ENCODE results near the gene DOK3.
"Not testable (repeated sequence)": the region's sequence is repeated elsewhere in the genome, so short reads cannot be mapped to it uniquely, and the experiment has no call there.

The DOK3 gene

DNA sequence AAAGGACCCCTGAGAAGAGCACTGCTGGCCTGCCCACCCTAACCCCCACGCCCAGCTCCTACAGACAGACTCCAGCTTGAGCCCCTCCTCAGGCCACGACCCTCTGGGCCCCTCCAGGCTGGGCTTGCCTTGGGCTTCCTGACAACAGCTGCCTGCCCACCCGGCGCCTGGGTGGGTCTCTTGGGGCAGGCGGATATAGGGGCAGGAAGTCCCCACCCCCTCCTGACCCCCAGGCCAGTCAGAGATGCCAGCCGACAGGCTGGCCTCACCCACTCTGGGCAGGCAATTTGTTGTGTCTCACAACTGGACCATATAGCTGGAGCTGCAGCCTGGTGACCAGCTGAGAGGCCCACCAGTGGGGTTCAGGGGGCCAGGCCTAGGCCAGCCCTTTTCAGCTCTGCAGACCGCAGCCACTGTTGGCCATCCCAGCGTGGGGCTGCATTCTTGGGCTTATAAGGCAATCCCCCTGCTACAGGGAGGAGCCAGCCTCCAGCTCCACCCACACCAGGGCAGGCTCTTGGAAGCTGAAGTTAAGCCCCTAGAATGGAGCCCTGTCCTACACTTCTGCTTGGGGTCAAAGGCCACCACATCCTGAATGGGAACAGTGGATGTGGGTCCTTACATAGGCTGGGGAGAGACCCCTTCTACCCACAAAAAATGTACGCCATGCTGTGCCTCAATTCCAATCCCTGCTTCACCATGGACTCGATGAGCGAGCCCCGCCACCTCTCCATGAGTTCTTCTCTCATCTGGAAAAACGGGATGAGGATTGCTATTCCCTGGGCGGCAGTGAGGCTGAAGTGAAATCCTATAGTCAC lies 14.2 kb downstream of the DOK3 start:
- no peak for FAIRE-seq

DNA sequence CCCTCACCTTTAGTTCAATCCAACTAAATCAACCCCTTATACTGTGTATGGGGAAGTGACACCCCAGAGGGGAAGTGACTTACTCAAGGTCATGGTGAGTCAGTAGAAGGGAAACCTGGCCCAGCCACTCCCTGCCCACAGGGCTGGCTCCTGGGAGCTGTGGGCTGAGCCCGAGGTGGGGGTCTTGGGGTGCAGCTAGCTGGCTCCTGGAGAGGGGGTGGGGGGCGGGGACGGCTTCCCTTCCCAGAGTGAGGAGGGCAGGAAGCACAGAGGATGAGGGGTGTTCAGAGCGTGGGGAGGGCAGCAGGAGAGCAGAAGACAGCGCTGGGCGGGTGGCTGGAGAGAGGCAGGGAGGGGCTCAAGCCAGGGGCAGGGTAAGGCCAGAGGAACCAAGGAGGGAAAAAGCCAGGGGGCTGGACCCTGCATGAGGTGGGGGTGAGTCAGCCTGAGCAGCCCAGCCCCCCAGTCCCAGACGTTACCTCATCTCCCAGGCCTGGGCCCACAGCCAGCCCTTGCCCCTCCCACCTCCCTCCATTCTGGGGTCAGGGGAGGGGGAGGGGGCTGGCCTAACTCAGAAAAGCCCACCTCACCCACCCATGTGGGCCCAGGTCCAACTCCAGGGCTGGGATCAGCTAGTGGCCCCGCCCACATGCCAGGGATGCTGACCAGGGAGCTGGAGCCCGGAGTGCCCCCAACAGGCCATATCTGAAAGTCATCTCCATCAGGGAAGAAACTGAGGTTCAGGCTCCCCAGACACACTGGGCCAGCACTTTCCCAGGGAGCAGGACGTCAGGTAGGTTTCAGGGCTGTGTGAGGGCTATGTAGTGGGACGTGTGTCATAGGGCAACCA lies 15.1 kb downstream of the DOK3 start:
- no peak for FAIRE-seq

DNA sequence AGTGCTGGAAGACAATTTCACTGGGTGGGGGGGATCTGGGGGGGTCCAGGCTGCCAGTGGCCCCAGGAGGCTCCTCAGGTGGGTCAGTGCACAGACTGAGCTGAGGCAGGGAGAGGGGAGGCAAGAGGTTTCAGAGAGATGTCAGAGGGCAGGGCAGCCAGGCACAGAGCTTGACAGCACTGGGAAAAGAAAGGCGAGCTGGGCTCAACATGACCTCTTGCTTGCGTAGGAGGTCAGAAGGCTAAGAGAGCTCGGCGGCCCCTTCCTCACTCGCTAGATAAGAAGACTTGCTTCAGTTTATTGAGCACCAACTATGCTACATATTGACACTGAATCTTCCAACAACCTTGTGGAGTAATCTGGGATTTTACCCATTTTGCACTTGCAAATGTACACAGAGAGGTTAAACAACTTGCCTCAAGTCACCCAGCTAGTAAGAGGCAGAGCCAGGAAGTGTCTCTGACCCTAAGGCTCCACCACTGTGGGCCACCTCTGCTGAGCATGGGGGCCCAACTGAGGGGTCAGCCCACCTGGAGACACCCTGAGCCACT lies 15.8 kb downstream of the DOK3 start:
- FAIRE-seq = no peak

DNA sequence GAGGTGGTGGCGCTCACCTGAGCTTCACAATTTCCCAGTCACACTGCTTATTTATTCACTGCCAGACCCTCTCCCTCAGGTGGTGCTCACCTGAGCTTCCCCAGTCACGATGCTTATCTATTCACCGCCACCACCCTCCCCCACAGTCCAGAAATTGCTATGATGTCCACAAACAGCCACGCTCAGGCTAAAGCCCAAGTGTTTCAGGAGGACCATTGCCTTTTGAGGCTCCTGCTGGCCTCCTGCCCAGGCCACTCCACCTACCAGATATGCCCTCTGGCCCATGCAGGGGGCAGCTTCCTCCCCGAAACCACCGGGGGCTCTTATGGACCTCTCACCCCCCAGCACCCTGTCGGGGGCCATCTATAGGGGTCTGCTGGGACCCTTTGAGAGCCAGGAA lies 16.8 kb downstream of the DOK3 start:
- no peak for FAIRE-seq

DNA sequence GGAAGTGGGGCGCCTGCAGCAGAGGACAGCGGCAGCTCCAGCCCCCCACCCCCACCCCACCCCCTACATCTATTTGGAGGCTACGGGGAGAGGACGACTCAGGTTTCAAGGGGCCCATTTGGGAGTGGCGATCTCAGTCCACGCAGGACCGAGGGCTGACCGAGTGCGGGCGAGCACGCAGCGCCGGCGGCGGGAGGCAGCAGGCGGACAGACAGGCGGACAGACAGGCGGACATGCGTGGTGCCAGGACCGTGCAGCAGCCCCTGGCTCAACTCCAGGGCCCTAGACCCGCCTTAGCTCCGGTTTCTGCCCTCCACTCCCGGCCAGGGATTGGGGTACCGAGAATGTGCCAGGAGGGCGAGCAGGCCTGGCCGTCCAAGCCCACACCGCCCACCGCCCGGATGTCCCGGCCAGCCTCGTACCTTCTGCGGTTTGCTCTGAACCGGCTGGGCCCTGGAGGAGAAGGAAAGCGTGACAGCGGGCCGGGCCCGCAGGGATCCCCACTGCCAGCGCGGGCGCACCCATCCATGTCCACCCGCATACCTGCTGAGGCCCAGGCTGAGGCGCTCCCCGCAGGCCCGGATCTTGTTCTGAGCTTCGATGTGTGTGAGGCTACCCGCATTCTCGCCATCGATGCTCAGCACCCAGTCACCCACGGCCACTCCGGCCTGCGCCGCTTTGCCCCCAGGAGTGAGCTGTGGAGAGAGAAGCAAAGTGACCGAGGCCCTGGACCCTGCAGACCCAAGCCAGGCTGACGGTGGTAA lies 17.5 kb downstream of the DOK3 start:
- no peak for FAIRE-seq

DNA sequence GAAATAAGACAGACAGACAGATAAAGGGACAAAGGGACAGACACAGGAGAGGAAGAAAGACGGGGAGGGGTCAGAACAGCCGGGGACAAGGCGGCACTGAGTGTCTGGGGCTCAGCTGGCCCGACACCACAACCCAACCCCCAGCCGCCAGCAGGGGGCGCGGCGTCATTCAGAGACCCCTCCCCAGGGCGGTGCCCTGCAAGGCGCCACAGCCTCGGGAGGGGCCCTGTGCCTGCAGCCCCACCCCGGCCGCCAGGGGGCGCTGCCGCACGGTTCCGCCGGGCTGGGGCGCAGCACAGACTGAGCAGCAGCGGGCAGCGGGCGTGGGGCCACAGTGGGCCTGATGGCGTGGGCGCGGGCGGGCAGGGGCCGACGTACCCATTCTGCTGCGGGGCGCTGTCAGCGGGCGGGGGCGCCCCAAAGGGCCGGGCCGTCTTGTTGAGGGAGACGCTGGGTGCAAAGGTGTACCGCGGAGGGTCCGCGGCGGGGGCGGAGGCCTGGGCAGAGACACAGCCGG lies 18.1 kb downstream of the DOK3 start:
- FAIRE-seq = no peak

DNA sequence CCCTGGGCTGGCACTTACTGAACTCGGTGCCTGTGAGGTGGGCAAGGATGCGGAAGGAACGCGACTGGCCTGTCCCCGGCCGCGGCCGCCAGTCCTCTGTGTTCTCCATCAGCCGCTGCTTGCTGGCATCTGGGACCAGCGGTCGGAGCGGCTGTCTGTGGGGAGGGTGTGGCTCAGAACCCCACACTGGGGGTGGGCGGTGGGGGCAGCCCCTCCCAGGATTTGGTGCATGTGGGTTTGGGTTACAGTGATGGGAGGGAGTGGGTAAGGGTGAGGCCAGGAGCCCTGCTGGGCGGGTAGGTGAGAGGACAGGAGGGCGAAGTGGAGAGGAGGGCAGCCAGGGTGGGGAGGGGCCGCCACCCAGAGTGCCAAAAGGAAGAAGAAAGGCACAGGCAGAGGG lies 18.6 kb downstream of the DOK3 start:
- FAIRE-seq = no peak

DNA sequence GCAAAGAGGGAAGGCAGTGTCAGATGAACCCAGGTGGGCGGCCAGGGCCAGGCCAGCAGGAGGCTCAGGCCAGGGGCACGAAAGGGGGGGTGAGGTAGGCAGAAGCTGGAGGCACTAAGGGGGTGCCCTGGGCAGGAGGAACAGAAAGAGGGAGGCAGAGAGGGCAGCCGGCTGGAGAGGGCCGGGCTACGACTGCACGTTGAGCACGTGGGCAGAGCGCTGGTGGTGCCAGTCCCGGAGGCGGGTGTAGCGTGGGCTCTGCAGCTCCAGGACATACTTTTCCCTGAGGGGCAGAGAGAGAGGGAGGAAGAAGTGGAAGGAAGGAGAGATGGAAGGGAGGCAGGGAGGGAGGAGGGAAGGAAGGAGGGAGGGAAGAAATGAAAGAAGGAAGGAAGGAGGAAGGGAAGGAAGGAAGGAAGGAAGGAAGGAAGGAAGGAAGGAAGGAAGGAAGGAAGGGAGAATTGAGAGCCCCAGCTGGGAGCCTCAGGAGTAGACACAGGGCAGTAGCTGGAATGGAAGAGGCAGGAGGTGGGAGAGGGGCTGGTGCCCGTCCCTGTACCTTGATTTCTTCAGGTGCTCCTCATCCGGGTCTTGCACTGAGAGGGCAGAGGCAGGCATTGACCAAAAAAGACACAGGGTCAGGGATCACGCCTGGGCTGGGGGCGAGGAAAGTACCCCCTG lies 19.2 kb downstream of the DOK3 start:
- no peak for FAIRE-seq

DNA sequence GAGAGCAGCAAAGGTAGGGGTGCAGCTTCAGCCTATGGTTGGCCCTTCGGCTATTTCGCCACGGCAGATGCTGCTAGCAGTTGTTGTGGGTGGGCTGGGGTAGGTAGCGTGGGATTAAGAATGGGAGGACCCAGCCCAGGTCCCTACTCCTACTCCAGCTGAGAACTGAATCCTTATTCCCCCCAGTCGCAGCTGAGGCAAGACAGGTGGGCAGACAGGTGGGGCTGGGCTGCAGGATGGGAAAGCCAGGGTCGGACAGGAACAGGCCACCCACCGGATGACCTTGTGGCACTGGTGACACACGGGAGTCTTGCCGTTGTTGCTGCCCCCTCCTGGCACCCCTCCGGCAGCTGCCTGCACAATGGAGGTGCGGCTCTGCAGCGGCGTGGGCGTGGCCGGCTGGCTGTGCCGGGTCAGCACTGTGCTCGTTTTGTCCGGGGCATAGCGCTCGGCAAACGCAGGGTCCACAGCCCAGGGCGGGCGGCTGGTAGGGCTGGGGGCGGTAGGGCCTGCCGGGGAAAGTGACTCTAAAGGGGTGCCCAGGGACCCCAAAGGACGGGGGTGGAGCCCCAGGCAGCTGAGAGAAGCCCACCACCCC lies 20.4 kb downstream of the DOK3 start:
- no peak for FAIRE-seq

DNA sequence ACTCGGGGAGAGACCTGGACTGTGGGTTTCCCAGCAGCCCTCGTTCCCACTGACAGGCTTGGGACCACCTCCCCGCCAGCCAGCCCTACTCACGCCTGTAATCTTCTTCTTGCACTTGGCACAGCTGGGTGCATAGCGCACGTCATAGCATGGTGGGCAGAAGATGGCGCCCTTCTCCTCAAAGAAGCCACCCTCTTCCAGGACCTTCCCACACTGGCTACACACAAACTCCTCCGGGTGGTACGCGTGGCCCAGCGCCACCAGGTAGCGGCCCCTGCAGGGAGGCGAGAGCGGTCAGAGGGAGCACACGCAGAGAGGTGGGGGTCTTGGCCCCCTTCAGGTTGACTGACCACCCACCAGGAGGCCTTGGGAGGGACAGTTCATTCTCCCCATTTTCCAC lies 21.7 kb downstream of the DOK3 start:
- no peak for FAIRE-seq

DNA sequence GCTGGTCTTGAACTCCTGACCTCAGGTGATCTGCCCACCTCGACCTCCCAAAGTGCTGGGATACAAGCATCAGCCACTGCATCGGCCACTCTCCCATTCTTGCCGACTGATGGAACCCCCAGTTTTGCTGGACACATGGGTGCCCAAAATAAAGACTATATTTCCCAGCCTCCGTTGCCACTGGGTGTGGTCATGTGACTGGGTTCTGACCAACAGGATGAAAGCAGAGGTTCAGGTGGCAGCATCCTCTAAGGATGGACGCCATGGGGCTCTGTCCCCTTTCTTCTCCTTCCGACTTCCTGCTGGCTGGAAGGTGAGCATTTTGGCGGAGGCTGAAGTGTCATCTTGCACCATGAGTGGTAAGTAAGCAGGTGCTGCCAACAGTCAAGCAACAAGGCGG lies 22.5 kb downstream of the DOK3 start:
- FAIRE-seq = no peak

DNA sequence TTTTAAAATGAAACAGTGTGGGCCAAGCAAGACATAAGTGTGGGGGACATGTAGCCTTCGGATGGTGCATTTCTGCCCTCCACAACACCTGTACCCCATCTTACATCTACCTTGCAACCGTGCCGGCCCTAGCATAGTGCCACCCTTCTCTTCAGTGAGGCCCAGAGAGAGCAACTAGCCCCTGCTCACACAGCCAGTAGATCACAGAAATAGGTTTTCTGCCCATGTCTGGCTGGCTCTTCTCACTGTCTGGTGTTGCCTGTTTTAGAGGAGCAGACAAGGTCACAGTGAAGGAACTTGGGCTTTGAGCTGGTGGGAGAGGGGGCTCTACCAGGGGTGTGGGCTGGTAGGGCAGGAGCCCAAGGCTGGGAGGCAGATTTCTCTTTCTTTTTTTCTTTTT lies 23.4 kb downstream of the DOK3 start:
- FAIRE-seq = no peak

DNA sequence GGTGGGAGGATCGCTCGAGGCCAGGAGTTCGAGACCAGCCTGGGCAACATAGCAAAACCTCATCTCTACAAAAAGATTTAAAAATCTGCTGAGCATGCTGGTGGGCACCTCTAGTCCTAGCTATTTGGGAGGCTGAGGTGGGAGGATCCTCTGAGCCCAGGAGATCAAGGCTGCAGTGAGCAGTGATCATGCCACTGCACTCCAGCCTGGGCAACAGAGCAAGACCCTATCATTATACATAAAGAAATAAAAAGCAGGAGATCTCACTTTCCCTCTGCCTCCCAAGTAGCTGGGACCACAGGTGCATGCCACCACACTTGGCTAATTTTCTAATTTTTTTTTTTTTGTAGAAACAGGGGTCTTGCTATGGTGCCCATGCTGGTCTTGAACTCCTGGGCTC lies 23.9 kb downstream of the DOK3 start:
- FAIRE-seq = not testable (repeated sequence)

DNA sequence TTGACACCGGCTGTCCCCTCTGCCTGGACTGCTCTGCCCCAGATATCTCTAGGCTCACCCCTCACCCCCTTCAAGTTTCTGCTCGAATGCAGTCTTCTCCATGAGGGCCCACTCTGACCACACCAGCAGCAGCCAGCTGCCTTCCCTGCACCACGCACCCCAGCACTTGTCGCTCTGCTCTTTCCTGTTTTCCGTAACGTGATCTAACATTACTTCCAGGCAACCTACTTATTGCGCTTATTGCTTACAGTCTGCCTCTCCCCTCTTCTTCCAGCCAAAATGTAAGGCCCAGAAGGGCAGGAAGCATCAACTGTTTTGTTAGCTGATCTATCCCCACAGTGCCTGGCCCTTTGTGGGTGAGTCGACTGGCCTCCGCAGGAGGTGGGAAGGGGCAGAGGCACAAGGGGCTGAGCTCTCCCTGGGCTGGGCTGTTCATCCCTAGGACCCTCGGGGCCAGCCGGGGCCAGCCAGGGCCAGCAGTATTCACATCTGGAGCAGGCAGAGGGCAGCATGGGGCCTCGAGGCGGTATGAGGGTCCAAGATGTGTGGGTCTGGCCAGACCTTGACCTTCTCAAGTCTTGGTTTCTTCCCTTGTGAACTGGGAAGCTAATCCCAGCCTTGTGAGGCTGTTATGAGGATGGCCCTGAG lies 24.6 kb downstream of the DOK3 start:
- FAIRE-seq = no peak

DNA sequence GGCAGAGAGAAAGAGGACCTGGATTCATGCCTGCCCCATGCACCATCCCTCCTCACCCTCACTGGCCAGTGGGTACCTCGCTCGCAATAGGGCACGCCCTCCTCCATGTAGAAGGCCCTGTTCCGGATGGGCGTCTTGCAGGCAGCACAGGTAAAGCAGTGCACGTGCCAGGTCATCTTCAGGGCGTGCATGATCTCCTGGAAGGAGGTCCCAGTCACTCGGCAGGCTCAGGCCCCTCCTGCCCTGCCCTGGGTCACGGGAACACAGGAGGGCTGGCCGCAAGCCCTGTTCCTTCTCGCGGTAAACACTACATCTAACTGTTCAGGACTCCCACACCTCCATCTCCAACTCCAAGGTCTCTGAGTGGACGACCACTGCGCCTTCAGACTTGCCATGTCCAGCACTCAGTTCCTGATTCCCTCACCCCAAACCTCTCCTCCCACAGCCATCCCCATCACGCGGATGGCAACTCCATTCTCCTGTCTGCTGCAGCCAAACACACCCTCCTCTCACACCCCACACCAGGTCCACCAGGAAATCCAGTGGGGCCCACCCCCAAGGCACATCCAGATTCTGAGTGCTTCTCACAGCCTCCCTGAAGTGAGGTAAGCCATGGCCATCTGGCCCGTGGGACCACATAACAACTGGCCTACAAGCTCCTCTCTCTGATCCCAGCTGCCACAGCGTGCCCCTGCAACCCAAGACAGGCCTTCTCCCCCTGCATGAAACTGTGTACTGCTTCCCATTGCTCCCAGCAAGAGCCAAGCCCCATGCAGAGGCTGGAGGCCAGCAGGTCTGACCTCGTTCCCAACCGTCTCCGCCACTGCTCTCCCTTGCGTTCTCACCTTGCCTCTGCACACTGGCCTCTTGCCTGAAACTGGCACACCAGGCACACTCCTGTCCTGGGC lies 25.4 kb downstream of the DOK3 start:
- FAIRE-seq = no peak

DNA sequence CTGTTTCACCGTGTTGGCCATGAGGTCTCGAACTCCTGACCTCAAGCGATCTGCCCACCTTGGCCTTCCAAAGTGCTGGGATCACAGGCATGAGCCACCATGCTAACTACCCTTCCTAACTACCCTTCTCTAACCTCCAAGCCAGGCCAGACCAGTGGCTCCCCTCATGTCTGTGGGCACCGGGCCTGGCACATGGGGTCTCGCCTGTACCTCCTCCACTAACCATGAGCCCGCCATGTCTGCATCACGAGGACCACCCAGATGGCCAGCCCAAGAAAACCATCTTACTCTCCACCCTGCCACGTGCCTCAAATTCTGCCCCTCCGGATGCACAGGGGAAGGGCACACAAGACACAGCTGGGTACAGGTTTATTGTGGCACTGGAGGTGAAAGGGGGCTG lies 26.6 kb downstream of the DOK3 start:
- FAIRE-seq = no peak

DNA sequence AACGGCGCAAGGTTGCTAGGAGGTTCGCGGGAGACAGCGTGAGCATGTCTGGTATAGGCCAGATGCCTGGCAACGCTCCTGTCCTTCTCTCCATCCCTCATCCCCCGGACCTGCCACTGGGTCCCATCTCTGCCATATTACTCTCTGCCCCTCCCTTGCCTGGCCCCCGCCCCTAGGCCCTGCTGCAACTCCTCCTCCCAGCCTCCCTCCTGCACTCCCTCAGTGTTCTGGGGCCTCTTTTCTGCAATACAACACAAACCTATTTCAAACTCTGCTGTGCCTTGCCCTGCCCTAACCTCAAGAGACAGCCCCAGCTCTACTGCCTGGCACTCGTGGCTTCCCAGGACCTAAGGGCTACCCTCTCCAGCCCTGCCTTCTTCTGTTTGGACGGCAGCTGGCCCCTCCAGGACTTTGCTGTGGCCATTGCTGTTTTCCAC lies 27.2 kb downstream of the DOK3 start:
- FAIRE-seq = no peak

DNA sequence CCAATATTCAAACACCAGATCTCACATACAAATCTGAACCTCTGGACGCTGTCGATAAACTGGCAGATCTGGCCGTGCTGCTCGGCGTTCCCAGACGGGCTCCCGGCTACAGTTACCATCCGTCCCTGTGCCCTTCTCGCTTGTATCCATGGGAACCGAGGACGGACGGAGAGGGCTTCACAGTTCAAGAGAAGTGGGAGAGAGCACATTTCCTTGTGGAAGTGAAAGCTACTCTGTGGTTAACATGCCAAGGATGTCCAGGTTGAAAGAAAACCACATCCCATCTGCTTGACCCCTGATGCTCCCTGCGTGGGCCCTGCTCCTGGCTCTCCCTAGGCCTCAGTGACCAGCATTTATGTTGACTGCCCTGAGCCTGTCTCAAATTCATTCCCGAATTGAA lies 29.9 kb downstream of the DOK3 start:
- no peak for FAIRE-seq

DNA sequence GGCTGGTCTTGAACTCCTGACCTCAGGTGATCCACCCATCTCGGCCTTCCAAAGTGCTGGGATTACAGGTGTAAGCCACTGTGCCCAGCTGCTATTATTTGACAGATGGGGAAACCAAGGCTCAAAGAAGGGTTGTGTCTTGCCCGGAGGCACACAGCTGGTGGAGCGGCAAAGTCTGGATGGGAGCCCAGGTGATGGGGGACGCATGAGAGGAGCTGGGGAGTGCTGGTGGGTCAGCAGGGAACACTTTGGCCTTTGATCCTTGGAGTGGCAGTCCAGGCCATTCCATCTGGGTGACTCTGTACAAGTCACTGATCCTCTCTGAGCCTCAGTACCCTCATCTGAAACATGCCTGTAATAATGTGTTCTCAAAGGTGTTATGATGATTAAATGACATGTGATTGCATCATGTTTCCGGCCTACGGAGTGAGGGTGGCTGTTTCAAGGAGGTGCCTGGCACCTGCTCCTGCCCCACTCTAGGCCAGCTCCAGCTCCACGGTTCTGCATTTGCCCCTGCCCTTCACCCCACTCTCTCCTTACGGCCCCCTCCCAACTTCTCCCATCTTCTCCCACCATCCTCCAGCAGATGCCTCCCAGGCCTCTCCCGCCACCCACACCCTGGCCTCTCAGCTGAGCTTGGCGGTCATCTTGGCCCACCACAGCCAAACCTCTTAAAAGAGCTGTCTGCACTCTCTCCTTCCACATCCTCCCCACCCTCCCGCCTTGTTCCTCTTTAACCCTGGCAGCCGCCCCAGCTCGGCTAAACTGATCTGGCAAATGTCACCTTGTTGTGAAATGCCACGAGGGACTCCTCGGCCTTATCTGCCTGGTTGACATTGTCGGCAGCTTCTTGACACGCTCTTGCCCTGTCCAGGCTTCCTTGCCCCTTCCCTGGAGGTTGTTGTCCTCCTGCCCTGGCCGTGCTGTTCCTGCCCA lies 30.6 kb downstream of the DOK3 start:
- FAIRE-seq = no peak
